ENCODE data around the gene ST8SIA3. TPM values are rescaled to one million over a fixed set of nuclear protein-coding genes. Genes with fewer than 3 reads are reported as not detected.

ST8SIA3 gene
- total RNA-seq, 4 donors from 2014 or later, result not detected

GRCh38 chr18:57333940-57334339 is 18.4 kb upstream of the ST8SIA3 start:
- no peak overlapping the region for H3K27ac ChIP-seq
- H3K4me3 ChIP-seq, result no peak overlapping the region
- no peaks in the 10 kb centered on the region for H3K27me3 ChIP-seq
- H3K4me1 ChIP-seq, result no peaks in the 10 kb centered on the region
- WGBS, 2 donors, result 41 to 50% methylated on average over 4 to 5 of the region's 5 CpGs
- H3K9me3 ChIP-seq, result no peaks in the 10 kb centered on the region
- DNase-seq, result no peak
- intact Hi-C loops (cut with DNase I), result no loop called here
- no peaks in the 10 kb centered on the region for H3K36me3 ChIP-seq
- no peak for TF ChIP-seq POLR2A (IDR thresholded peaks at IDR 0.05)

GRCh38 chr18:57334383-57334782 is 18.0 kb upstream of the ST8SIA3 start:
- Histone ChIP-seq H3K4me1 (no peaks in the 10 kb centered on the region), H3K9me3 (no peaks in the 10 kb centered on the region), H3K27ac (no peak overlapping the region), H3K36me3 (no peaks in the 10 kb centered on the region), H3K27me3 (no peaks in the 10 kb centered on the region), H3K4me3 (no peak overlapping the region)
- 43 to 65% methylated on average over 5 to 6 of the region's 6 CpGs for WGBS, 2 donors
- TF ChIP-seq CTCF (IDR thresholded peaks at IDR 0.05), result no peak
- TF ChIP-seq POLR2A (IDR thresholded peaks at IDR 0.05), result no peak
- intact Hi-C loops (cut with DNase I), result no loop called here
- DNase-seq, result no peak

- intact Hi-C loops (cut with DNase I), result no loop called here
- 50 to 57% methylated on average over 2 of the region's 2 CpGs for WGBS, 2 donors
- Histone ChIP-seq H3K27ac (no peak overlapping the region), H3K4me3 (no peak overlapping the region), H3K36me3 (no peaks in the 10 kb centered on the region), H3K4me1 (no peaks in the 10 kb centered on the region), H3K9me3 (no peaks in the 10 kb centered on the region), H3K27me3 (no peaks in the 10 kb centered on the region)
- TF ChIP-seq CTCF (IDR thresholded peaks at IDR 0.05), result no peak
- no peak for TF ChIP-seq POLR2A (IDR thresholded peaks at IDR 0.05)
- DNase-seq, result no peak
Observed at GRCh38 chr18:57336343-57336742, 16.0 kb upstream of the ST8SIA3 start.

- Histone ChIP-seq H3K36me3 (no peaks in the 10 kb centered on the region), H3K27ac (no peak overlapping the region), H3K4me1 (no peaks in the 10 kb centered on the region), H3K4me3 (no peak overlapping the region), H3K9me3 (no peaks in the 10 kb centered on the region), H3K27me3 (no peaks in the 10 kb centered on the region)
- no peak for TF ChIP-seq POLR2A (IDR thresholded peaks at IDR 0.05)
- TF ChIP-seq CTCF (IDR thresholded peaks at IDR 0.05), result no peak
- DNase-seq, result no peak
- 77 to 79% methylated on average over 4 of the region's 4 CpGs for WGBS, 2 donors
- intact Hi-C loops (cut with DNase I), result no loop called here
Observed at GRCh38 chr18:57337890-57338289, 14.5 kb upstream of the ST8SIA3 start.

GRCh38 chr18:57343833-57344232 is 8.5 kb upstream of the ST8SIA3 start:
- no peak for DNase-seq
- no peaks in the 10 kb centered on the region for H3K27me3 ChIP-seq
- WGBS, 2 donors, result 10 to 75% methylated on average over 1 of the region's 1 CpG
- no peaks in the 10 kb centered on the region for H3K4me1 ChIP-seq
- H3K4me3 ChIP-seq, result no peak overlapping the region
- H3K36me3 ChIP-seq, result no peaks in the 10 kb centered on the region
- H3K27ac ChIP-seq, result no peak overlapping the region
- TF ChIP-seq POLR2A (IDR thresholded peaks at IDR 0.05), result no peak
- TF ChIP-seq CTCF (IDR thresholded peaks at IDR 0.05), result no peak
- intact Hi-C loops (cut with DNase I), result no loop called here
- no peaks in the 10 kb centered on the region for H3K9me3 ChIP-seq

- intact Hi-C loops (cut with DNase I), result no loop called here
- Histone ChIP-seq H3K9me3 (no peaks in the 10 kb centered on the region), H3K4me1 (no peaks in the 10 kb centered on the region), H3K27ac (no peak overlapping the region), H3K36me3 (no peaks in the 10 kb centered on the region), H3K27me3 (peaks cover 0 to 19% (median 0%) of the 10 kb centered on the region in 4 donors), H3K4me3 (no peak overlapping the region)
- no peak for DNase-seq
- 74 to 78% methylated on average over 2 of the region's 2 CpGs for WGBS, 2 donors
- TF ChIP-seq CTCF (IDR thresholded peaks at IDR 0.05), result no peak
- TF ChIP-seq POLR2A (IDR thresholded peaks at IDR 0.05), result no peak
Observed at GRCh38 chr18:57346876-57347275, 5.5 kb upstream of the ST8SIA3 start.

Measured in esophagus squamous epithelium (tissue), 5 donors.